Measurements from ENCODE around the gene SASS6.

GRCh38 chr1:100115524-100115923 is 17.2 kb downstream of the SASS6 start:
- TF ChIP-seq CTCF (conservative IDR thresholded peaks at IDR 0.05) = no peak
- no peak for TF ChIP-seq EZH2 (IDR thresholded peaks at IDR 0.05; ENCODE audit: low read depth)

Measured in PC-9 (cell line).